Measurements from ENCODE around the gene USP22.
A peak's percentile ranks its signal among the peaks of the same experiment; 100 is the strongest.
"Not testable (repeated sequence)": the region's sequence is repeated elsewhere in the genome, so short reads cannot be mapped to it uniquely, and the experiment has no call there.

USP22 gene

DNA sequence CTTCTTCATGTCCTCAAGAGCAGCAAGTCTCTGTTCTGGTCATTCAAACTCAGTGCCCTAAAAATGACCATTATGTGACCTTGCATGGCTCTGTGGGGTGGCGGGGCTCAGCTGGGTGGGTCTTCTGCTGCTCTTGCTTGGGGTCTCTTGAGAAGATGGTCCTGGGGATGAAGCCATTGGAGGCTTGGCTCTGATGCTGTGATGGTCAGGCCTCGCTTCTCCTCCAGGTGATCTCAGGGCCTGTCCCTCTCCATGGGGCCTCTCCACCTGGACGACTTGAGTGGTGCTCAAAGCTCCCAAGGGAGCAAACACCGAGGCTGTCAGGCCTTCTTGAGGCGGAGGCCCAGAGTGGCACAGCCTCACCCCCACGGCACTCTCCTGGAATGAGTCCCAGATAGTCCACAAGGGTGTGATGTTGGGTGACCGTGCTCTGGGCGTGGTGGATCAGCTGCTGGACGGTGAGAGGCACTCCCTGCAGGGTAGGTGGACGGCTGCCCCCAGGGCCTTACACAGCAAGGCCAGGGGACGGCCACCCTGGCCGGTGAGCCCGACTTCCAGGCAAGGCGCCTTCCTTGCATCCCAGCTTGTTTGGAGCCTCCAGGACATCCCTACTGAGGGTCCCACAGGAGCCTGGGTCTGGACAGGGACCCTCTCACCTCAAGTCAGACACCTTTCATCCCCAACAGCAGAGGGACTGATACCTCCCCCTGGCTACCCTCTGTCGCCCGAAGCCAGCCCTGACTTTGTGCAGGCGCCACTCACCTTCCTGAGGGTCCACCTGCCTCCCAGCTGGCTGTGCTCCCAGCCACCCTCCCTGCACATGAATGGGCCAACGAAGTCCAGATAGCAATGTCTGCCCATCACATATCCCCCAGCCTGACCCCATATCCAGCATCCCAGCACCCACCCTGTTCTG, 48.7 kb downstream of the USP22 start:
- Histone ChIP-seq H3K27ac (no peak overlapping the region), H3K4me3 (no peak overlapping the region)

GRCh38 chr17:20992987-20993862, 49.6 kb downstream of the USP22 start:
- peak overlapping the region in 1 of 7 experiments; percentile 9 for H3K4me3 ChIP-seq

DNA sequence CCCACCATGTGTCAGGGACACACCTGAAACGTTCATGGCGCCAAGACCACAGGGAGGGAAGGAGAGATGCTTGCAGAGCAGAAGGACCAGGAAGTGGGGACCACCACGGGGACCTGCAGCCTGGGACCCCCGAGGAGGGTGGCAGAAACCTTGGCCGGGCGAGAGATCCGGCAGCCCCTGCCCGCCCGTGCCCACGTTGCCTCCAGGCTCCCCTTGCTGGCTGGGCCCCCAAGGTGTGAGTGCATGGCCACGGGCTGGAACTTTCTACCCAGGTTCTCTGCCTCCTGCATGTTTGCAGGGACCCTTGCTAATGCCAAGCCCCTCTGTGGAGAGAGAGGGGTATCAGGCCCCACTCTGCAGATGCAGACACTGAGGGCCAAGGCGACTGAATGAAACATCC, 50.4 kb downstream of the USP22 start:
- Histone ChIP-seq H3K27ac (peak overlapping the region in 3 of 21 experiments; percentile 24 to 60 (median 40)), H3K4me3 (peak overlapping the region in 1 of 7 experiments; percentile 9)

More at GRCh38 chr17:20992987-20993862, 49.6 kb downstream of the USP22 start:
- H3K27ac ChIP-seq, result peak overlapping the region in 4 of 21 experiments; percentile 18 to 60 (median 34)

- H3K4me3 ChIP-seq, result no peak overlapping the region
Measured at GRCh38 chr17:20991276-20992037, 51.4 kb downstream of the USP22 start.

DNA sequence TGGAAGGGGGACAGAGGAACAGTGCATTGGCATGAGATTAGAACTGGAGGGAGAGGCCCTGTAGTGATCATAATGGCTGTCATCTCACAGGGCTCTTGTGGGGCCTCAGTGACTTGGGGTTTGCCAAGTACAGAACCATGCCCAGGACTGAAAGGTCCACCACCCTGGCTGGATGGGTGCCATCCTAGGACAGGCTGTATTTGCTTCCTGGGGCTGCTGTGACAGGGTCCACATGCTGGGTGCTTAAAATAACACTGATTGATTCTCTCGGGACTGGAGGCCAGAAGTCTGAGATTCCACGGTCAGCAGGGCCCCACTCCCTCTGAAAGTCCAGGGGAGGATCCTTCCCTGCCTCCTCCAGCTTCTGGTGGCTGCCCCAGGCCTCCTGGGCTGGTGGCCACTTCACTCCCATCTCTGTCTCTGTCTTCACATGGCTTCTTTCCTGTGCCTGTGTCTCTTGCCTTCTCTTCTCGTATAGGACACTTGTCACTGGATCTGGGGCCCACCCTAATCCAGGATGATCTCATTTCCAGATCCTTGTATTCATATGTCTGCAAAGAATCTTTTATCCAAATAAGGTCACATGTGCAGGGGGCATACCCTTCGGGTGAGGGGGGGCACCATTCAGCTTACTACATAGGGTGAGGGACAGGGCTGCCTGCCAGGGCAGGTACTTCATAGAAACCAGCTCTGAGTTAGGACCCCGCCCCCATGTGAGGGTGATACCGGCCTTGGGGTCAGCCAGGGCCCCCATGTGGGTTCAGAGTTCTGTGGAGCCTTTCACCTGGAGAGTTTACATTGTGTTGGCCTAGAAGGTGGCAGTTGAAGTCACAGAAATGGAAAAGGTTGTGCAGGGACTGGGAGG, 52.6 kb downstream of the USP22 start:
- no peak overlapping the region for H3K27ac ChIP-seq
- no peak overlapping the region for H3K4me3 ChIP-seq

More at GRCh38 chr17:20991276-20992037, 51.4 kb downstream of the USP22 start:
- H3K27ac ChIP-seq, result no peak overlapping the region

DNA sequence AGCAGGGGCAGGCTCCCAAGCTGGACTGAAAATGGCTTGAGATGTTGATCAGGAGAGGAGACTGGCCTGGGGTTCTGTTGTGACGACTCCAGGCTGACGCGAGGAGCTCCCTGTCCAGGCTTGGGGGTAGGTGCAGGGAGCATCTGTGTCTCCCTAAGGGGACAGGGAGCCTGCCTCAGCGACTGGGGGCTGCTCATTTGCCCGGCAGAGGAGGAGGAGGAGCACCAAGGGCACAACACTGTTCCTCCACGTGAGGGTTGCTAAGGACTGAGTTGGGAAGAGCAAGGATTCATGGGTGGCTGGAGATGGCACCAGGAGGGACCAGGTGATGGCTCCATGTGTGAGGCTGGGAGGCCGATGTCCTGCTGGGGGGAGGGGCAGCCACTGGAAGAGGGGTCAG, 53.3 kb downstream of the USP22 start:
- H3K4me3 ChIP-seq, result no peak overlapping the region
- H3K27ac ChIP-seq, result no peak overlapping the region

DNA sequence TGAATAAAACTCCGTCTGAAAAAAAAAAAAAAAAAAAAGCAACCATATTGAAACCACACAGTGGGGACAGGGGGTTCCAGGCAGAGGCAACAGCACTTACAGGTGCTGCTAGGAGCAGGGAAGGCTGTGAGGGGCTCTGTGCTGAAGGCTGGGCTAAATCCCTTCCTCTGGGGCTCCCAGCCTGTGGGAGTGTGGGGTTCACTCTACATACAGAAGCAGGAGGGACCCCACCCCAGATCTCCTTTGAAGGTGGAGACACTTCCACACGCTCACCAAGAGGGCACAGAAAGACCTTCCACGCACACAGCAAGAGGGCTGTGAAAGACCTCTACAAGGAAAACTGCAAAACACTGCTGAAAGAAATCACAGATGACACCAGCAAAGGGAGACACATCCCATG, 53.9 kb downstream of the USP22 start:
- Histone ChIP-seq H3K27ac (no peak overlapping the region), H3K4me3 (no peak overlapping the region)

GRCh38 chr17:20988001-20988636, 54.7 kb downstream of the USP22 start:
- H3K27ac ChIP-seq, result no peak overlapping the region
- H3K4me3 ChIP-seq, result no peak overlapping the region

DNA sequence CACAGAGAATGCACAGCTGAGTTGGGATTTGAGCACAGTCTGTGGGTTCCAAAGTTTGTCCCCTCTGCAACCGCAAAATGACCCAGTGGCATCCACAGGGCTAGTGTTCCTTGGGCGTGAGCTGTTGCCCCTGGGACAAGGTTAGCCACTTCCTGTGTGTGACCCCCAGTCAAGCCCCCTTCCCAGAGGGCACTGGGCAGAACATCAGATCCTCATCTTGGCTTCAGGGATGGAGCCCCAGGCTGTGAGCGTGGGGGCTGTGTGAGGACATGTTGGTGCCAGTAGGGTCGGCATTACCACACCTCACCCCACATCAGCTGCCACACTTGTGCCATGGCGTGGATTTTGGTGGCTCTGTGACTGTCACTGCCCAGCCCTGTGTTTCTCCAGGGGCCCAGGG, 55.3 kb downstream of the USP22 start:
- Histone ChIP-seq H3K4me3 (no peak overlapping the region), H3K27ac (no peak overlapping the region)

DNA sequence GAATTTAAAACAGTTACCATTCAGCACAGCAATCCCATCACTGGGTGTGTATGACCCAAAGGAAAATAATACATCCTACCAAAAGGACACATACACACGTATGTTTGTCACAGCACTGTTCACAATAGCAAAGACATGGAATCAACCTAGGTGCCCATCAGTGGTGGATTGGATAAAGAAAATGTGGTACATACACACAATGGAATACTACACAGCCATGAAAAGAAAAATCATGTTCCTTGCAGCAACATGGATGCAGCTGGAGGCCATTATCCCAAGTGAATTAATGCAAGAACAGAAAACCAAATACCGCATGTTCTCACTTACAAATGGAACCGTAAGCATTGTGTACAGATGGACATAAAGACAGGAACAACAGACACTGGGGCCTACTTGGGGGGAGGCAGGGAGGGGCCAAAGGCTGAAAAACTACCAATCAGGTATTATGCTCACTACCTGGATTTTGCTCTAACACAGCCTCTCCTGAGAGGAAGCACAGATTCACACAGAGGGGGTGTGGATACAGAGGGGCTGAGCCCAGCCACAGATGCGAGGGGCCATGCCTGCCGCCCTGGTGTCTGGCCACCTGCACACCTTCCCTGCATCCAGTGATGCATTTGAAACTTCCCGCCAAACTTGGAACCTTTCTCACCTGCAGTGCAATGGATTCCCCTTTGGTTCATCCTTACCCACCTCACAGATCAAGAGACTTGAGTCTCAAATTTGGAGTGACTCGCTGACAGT, 55.9 kb downstream of the USP22 start:
- Histone ChIP-seq H3K4me3 (no peak overlapping the region), H3K27ac (no peak overlapping the region)

DNA sequence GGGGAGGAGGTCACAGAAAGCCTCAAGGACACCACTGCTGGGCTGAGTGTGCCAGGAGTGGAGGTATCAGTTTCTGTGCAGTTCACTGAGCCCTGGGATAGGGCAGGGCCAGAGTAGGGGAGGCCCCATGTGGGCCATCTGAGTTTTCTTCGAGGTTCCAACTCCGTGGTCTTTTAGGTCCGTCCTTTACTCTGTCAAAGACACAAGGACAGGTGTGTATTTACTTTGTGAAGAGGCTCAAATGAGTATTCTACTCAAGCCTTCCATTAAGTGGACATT, 59.5 kb downstream of the USP22 start:
- Histone ChIP-seq H3K4me3 (no peak overlapping the region), H3K27ac (no peak overlapping the region)

DNA sequence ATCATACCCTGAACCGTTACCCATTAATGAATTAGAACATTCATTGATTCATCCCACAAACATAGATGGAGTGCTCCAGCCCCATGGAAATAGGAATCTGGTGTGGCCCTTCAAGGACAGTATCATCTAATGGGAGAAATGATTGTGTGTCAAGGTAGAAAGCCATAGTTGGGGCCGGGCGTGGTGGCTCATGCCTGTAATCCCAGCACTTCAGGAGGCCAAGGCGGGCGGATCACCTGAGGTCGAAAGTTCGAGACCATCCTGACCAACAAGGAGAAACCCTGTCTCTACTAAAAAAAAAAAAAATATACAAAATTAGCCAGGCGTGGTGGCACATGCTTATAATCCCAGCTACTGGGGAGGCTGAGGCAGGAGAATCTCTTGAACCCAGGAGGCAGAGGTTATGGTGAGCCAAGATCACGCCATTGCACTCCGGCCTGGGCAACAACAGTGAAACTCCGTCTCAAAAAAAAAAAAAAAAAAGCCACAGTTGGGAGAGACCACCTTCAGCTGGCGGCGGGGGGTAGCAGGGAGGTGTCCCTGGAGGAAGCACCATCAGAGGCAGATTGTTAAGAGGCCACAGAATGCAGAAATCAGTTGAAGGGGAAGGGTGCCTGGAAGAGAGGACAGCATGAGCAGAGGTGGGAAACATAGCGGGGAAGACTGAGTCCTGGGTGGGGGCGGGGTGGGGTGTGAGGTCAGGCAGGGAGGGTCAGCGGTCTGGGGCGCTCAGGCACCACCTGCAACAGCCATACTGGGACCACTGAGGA, 60.0 kb downstream of the USP22 start:
- H3K4me3 ChIP-seq, result no peak overlapping the region
- H3K27ac ChIP-seq, result no peak overlapping the region

DNA sequence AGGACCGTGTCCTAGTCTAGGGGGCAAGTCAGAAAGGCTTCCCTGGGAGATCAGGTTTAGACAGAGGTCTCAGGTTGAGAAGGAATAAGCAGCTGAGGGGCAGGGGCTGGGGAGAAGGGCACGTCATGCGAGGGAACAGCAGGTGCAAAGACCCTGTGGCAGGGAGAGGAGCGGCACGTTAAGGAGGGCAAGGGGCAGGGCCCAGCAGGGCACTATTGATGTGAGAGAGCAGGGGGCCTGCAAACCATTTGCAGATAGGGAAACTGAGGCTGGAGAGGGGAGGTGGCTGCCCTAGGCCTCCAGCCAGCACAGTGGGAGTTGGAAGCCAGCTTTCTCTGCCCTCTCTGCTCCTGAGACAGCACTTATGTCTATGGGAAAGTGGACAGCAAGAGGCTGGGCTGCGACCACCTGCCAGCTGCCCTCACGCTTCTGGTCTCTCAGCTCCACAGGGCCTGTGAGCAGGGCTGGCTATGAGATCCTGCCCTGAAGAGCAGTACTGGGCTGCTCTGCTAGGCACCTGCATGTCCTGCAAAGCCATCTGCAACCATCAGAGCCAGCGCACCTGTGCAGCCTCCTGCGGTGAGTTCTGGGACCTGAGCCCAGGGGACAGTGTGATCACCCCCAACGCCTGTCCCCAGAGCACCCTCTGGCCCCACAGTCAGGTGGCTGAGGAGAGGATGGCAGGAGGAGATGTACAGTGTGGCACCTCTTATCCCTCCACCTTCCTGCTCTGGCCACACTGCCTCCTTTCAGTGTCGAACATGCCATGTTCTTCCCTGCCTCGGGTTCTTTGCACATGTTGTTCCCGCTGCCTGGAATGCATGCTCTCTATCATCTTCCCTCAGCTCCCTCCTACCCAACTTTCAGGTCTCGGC, 61.5 kb downstream of the USP22 start:
- H3K4me3 ChIP-seq, result no peak overlapping the region

GRCh38 chr17:20979792-20980083, 63.1 kb downstream of the USP22 start:
- H3K27ac ChIP-seq, result no peak overlapping the region
- no peak overlapping the region for H3K4me3 ChIP-seq

More for the DNA sequence above, 61.5 kb downstream of the USP22 start:
- H3K27ac ChIP-seq, result no peak overlapping the region

DNA sequence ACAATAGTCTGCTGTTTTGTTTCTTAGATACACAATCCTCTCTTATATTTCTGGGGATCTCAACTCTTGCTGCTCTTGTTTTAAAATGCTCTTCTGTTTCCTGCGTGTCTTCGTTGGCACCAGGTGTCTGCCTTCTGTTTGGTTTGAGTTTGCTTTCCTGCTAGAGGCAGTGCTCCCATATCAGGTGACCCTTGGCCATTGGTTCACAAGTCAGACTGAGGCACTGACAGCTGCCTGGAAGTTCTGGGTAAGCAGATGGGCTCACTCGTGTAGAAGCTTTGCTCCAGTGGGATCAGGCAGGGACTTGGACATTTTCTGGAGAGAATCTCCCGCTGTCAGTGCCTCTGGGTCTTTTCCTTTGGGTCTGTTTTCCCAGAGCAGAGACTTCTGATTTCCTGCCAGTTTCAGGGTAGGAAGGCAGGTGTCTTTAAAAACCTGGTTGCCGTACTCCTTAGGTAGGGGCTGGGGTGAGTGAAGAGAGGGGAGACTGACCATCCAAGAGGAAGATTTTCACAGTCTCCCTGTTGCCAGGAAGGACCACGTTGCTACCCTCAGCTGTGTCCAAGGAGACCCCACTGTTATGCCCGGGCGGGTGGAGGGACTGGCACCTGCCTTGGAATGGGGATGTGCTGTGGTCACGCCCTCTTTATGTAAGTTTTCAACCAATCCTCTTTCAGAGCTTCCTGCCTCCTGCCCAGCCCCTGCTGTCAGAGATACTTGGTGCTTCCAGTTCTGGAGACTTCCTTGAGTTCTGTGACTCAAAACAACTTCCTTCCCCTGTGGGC, 63.6 kb downstream of the USP22 start:
- not testable (repeated sequence) for H3K4me3 ChIP-seq, H3K27ac ChIP-seq
